ACC112 (cell line): Measurements from ENCODE around the gene DRC3.
"Not testable (repeated sequence)": the region's sequence is repeated elsewhere in the genome, so short reads cannot be mapped to it uniquely, and the experiment has no call there.

Experiments used
- H2AFZ ChIP-seq: fragments of 200-600 bp; sonication (generic); one replicate; pipeline ENCODE4 v1.6.0; 2017; ENCODE audit warnings: antibody characterized with exemption, low read length; ENCODE audit not compliant: unreplicated experiment
- H3K27ac ChIP-seq: fragments of 200-600 bp; sonication (generic); 2 replicates; pipeline ENCODE4 v1.5.1; 2014; ENCODE audit warnings: low read depth, mild to moderate bottlenecking, antibody characterized with exemption, low read length, moderate library complexity
- H3K27me3 ChIP-seq: fragments of 200-600 bp; sonication (generic); 2 replicates; pipeline ENCODE4 v1.6.1; 2014; ENCODE audit warnings: mild to moderate bottlenecking, antibody characterized with exemption, low read length, moderate library complexity, mixed read lengths; ENCODE audit not compliant: insufficient read depth
- H3K36me3 ChIP-seq: fragments of 200-600 bp; sonication (generic); 2 replicates; pipeline ENCODE4 v1.6.1; 2016; ENCODE audit warnings: mild to moderate bottlenecking, antibody characterized with exemption, low read length, moderate library complexity, mixed read lengths; ENCODE audit not compliant: insufficient read depth
- H3K4me1 ChIP-seq: fragments of 200-600 bp; sonication (generic); one replicate; pipeline ENCODE4 v1.6.1; 2016; ENCODE audit warnings: low read length, mixed read lengths; ENCODE audit not compliant: insufficient read depth, unreplicated experiment, control insufficient read depth
- H3K4me3 ChIP-seq: fragments of 200-600 bp; sonication (generic); 2 replicates; pipeline ENCODE4 v1.5.1; 2014; ENCODE audit warnings: mild to moderate bottlenecking, low read depth, low read length
- H3K79me2 ChIP-seq: fragments of 200-600 bp; sonication (generic); one replicate; pipeline ENCODE4 v1.6.0; 2016; ENCODE audit warnings: low read length; ENCODE audit not compliant: control insufficient read depth, unreplicated experiment, insufficient read depth

DRC3 gene

GRCh38 chr17:17954079-17954478 is 18.6 kb upstream of the DRC3 start:
- Histone ChIP-seq H3K36me3 (no peaks in the 10 kb centered on the region), H3K4me1 (peaks cover 42% of the 10 kb centered on the region), H3K27me3 (no peaks in the 10 kb centered on the region), H3K79me2 (peaks cover 62% of the 10 kb centered on the region), H3K27ac (no peak overlapping the region), H2AFZ (no peak overlapping the region), H3K4me3 (no peak overlapping the region)

- not testable (repeated sequence) for H3K27me3 ChIP-seq, H3K27ac ChIP-seq, H2AFZ ChIP-seq, H3K36me3 ChIP-seq, H3K4me3 ChIP-seq
- Histone ChIP-seq H3K4me1 (peaks cover 45% of the 10 kb centered on the region), H3K79me2 (peaks cover 68% of the 10 kb centered on the region)
Observed at GRCh38 chr17:17955790-17956341, 16.8 kb upstream of the DRC3 start.

- Histone ChIP-seq H3K79me2 (peaks cover 68% of the 10 kb centered on the region), H3K4me3 (peak overlapping the region; percentile 39; the same call in 1 of the 2 replicates), H3K27me3 (no peaks in the 10 kb centered on the region), H3K27ac (peak overlapping the region; percentile 98), H2AFZ (no peak overlapping the region), H3K36me3 (no peaks in the 10 kb centered on the region), H3K4me1 (peaks cover 32% of the 10 kb centered on the region)
Observed at GRCh38 chr17:17957584-17957916, 15.1 kb upstream of the DRC3 start.

- peaks cover 70% of the 10 kb centered on the region for H3K79me2 ChIP-seq
- H3K4me3 ChIP-seq, result peak overlapping the region; percentile 76
- H2AFZ ChIP-seq, result peak overlapping the region; percentile 7
- H3K27ac ChIP-seq, result peak overlapping the region; percentile 98
- H3K36me3 ChIP-seq, result no peaks in the 10 kb centered on the region
- H3K4me1 ChIP-seq, result peaks cover 32% of the 10 kb centered on the region
- H3K27me3 ChIP-seq, result no peaks in the 10 kb centered on the region
Observed at GRCh38 chr17:17958982-17959381, 13.7 kb upstream of the DRC3 start.

DNA sequence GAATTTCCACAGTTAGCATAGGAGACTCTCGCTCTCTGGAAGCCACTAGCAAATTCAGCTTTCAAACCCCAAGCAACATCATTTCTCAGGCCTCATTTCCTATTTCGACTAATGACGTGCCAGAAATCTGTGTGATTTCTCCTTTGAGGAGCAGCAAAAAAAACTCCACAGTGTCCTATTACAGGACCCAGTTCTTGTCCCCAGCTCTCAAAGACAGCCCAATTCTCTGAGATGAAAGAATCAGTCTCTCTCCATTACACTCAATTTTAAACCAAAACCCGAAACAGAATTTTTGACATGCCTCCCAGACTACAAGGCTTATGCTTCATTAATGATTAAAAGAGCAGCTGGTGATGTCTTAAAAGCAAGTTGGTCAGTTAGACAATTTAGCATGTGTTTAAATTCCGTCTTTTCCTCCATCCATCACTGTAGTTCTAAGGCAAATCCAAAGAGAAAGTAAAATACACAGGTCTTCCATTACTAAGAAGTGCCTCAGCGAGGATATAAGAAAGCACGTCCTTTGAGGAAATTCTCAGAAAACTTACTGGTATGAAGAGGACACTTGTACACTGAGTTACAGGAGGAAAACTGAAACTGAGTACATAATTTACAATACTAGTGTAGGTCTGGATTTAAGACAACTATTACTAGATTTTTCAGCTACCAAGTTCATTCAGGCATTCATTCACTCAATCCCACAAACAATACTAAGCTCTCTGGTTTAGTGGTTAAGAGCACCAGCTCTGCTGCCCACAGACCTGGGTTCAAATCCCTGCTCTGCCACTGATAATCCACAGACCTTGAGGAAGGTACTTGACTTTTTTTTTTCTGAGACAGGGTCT is 12.9 kb upstream of the DRC3 start:
- Histone ChIP-seq H3K27ac (peak overlapping the region; percentile 98), H3K27me3 (no peaks in the 10 kb centered on the region), H3K4me1 (peaks cover 32% of the 10 kb centered on the region), H3K36me3 (no peaks in the 10 kb centered on the region), H3K4me3 (peak overlapping the region; percentile 76), H2AFZ (peak overlapping the region; percentile 65), H3K79me2 (peaks cover 68% of the 10 kb centered on the region)

DNA sequence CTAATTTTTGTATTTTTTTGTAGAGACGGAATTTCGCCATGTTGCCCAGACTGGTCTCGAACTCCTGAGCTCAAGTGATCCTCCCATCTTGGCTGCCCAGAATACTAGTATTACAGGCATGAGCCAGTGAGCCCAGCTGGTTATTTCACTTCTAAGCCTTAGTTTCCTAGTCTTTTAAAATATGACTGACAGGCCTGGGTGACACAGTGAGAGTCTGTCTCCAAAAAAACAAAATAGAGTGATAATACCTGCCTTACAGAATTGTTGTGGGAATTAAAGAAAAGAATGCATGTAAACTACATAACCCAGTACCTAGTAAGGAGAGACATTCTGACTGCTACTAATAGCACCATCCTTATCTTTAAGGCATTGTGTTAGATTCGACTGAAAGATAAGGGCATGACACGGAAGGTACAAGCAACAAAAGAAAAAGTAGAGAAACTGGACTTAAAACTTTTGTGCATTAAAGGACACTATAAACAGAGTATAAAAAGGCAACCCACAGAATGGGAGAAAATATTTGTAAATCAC is 12.1 kb upstream of the DRC3 start:
- H3K4me1 ChIP-seq, result peaks cover 32% of the 10 kb centered on the region
- no peaks in the 10 kb centered on the region for H3K36me3 ChIP-seq
- H3K79me2 ChIP-seq, result peaks cover 68% of the 10 kb centered on the region
- H3K27me3 ChIP-seq, result no peaks in the 10 kb centered on the region
- peak overlapping the region; percentile 98 for H3K27ac ChIP-seq
- H2AFZ ChIP-seq, result no peak overlapping the region
- peak overlapping the region; percentile 76; the same call in 1 of the 2 replicates for H3K4me3 ChIP-seq

DNA sequence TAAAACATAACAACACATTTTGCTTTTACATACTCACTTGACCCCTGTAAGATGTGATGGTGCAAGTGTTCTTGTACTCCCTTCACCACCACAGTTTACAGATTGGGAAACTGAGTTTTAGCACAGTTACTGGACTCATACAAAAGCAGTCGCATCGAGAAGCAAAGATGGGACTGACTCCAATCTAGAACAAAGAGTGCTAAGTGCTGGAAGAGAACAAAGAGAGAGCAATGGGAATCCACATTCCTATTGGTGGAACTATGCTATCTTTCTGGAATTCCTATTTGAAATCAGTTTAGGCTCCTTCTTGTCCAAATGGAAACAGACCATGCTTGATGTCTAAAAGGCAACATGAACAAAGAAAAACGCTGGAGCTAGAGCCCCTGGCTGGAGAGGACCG is 9.6 kb upstream of the DRC3 start:
- H2AFZ ChIP-seq, result no peak overlapping the region
- H3K4me1 ChIP-seq, result peaks cover 23% of the 10 kb centered on the region
- no peak overlapping the region for H3K4me3 ChIP-seq
- no peak overlapping the region for H3K27ac ChIP-seq
- no peaks in the 10 kb centered on the region for H3K36me3 ChIP-seq
- peaks cover 76% of the 10 kb centered on the region for H3K79me2 ChIP-seq
- H3K27me3 ChIP-seq, result no peaks in the 10 kb centered on the region

DNA sequence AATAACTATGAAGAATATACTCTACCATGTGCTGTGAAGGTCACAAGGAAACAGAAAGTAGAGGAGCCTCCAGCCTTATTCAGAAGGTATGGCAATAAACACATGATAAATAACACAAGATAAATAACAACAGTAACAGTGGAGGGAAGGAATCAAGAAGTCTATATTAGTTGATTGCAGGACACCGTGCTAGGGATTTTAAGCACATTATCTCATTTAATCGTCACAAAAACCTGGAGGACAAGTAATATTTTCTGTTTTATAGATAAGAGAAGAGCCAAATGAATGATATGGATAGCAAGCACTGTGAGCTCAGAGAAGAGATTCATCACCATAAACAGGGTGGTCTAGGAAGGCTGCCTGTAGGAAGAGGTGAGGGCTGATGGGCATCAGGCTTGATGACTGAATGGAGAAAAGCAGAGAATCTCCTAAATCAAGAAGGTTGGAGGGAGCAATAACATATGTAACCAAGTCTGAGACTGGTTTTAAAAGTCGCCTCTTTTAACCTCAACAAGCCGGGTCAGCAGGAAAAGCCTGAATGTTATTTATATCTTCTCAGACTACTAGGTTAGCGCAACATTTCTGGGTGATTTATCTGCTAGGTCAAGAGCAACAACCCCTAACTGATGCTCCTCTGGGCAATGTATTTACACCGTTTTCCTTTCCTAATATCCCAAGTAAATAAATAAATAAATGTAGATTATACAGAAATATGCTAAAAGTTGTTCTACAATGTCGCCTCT is 8.8 kb upstream of the DRC3 start:
- no peak overlapping the region for H3K27ac ChIP-seq
- H3K4me3 ChIP-seq, result no peak overlapping the region
- H3K4me1 ChIP-seq, result peaks cover 15% of the 10 kb centered on the region
- H3K27me3 ChIP-seq, result no peaks in the 10 kb centered on the region
- H3K79me2 ChIP-seq, result peaks cover 79% of the 10 kb centered on the region
- H2AFZ ChIP-seq, result no peak overlapping the region
- H3K36me3 ChIP-seq, result no peaks in the 10 kb centered on the region

DNA sequence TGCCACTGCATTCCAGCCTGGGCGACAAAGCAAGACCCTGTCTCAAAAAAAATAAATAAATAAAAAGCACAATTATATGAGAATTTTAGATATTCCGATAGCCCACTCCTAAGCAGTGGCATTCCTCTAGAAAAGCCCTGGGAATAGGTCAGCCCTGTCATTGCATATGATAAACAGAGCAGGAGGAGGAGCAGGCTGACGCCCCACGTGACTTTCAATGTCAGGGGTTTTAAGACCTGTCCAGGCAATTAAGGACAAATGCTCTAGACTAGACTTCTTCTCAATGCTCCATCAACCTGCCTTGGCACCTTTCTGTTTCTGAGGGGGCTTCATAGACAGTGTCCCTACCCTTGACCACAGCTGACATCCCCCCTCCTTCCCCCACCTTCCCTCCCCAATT is 8.0 kb upstream of the DRC3 start:
- Histone ChIP-seq H3K79me2 (peaks cover 79% of the 10 kb centered on the region), H3K4me1 (peaks cover 8% of the 10 kb centered on the region), H3K27me3 (no peaks in the 10 kb centered on the region), H3K4me3 (no peak overlapping the region), H3K36me3 (no peaks in the 10 kb centered on the region), H2AFZ (no peak overlapping the region), H3K27ac (no peak overlapping the region)

- Histone ChIP-seq H3K36me3 (no peaks in the 10 kb centered on the region), H3K79me2 (peaks cover 78% of the 10 kb centered on the region), H3K27ac (no peak overlapping the region), H3K4me3 (no peak overlapping the region), H2AFZ (no peak overlapping the region), H3K27me3 (no peaks in the 10 kb centered on the region), H3K4me1 (peaks cover 6% of the 10 kb centered on the region)
Observed at GRCh38 chr17:17965152-17965721, 7.4 kb upstream of the DRC3 start.
